Stimulated activated CD4-positive, alpha-beta T cell treated with anti-CD3 and anti-CD28 coated beads, Interleukin-1b, Interleukin-23, amount 100 ng/mL, for 24 hours (primary cell): Measurements from ENCODE around the gene SLC9A3.
A peak's percentile ranks its signal among the peaks of the same experiment; 100 is the strongest.

ENCODE experiments used
- DNase-seq, 4 experiments: peaks; one replicate each; pipeline ENCODE4 v3.0.0-alpha.2; 2020; ENCODE audit warnings: low read depth in 4 of 4, low spot score in 1 of 4

The SLC9A3 gene

GRCh38 chr5:463952-464351 is 60.3 kb downstream of the SLC9A3 start:
- peak in 2 of 4 experiments; percentile 42 to 50 for DNase-seq

- DNase-seq = no peak
These were observed 60.9 kb downstream of the SLC9A3 start for GRCh38 chr5:463301-463700.

DNA sequence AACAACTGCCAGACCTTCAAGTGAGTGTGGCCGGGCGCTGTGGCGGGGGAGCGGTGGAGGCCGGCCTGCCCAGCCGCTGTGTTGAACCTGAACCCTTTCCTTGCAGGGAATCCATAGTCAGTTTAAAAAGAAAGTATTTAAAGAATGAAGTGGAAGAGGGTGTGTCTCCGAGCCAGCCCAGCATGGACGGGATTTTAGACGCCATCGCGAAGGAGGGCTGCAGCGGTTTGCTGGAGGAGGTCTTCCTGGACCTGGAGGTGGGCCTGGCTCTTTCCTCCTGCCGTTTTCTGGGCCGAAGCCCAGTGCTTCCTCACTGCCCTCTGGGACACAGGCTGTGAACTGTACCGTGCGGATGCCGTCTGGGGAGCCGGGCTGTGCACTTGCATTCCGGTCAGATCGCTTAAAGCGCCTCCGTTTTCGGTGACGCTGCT is 62.2 kb downstream of the SLC9A3 start:
- DNase-seq = no peak

GRCh38 chr5:460273-460625 is 64.0 kb downstream of the SLC9A3 start:
- DNase-seq = no peak

- DNase-seq = no peak
These were observed 64.5 kb downstream of the SLC9A3 start for GRCh38 chr5:459562-460272.

- DNase-seq = peak in 3 of 4 experiments; percentile 44 to 72 (median 67)
These were observed 65.5 kb downstream of the SLC9A3 start for GRCh38 chr5:458547-459353.

DNA sequence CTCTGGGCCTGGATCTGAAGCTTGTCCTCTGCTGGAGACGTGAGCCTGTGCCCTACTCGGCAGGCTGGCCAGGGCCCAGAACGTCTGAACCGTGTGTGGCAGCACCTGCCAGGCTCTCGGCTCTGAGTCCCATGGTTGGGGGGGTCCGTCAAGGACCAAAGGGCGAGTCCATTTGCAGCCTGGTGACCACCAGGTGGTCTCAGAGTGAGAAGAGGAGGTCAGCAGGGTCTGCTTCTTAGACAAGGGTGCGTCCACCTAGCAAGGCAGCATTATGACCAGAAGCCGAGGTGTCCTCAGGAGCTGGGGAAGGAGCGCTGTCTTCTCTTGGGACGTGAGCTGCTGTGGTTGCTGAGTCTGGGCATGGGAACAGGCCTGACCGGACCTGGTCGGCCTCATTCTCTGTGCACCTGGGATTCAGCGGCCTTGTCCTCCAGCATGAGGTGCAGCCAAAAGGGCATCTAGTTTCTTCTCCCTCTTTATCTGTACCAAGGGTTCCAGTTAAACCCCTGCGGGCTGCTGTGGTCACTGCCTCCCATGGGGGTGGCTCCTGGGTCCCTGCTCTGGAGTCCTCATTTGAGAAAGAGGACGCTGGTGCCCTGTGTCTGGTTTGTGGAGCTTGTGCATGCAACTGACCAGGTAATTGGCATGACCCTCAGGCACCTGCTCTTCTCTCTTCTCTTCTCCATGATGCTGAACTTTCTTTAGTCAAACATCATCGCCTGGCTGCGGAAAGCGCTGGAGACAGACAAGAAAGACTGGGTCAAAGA is 66.9 kb downstream of the SLC9A3 start:
- no peak for DNase-seq

- DNase-seq = no peak
These were observed 67.7 kb downstream of the SLC9A3 start for GRCh38 chr5:456351-457194.

DNA sequence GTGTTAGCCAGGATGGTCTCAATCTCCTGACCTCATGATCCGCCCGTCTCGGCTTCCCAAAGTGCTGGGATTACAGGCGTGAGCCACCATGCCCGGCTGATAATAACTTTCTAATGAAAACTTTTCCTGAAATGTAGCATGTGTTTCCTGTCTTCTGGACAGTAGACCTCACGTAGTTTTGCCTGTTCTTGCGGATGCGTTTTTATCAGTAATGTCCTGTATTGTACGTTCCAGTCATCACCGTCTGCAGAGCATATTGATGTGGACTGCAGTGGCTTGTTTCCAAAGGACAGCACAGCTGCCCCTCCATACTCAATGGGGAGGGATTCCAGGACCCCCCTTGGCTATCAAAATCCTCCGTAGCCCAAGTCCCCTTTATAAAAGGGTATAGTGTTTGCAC is 68.4 kb downstream of the SLC9A3 start:
- no peak for DNase-seq

- DNase-seq = no peak
These were observed 69.3 kb downstream of the SLC9A3 start for GRCh38 chr5:454936-455335.

DNA sequence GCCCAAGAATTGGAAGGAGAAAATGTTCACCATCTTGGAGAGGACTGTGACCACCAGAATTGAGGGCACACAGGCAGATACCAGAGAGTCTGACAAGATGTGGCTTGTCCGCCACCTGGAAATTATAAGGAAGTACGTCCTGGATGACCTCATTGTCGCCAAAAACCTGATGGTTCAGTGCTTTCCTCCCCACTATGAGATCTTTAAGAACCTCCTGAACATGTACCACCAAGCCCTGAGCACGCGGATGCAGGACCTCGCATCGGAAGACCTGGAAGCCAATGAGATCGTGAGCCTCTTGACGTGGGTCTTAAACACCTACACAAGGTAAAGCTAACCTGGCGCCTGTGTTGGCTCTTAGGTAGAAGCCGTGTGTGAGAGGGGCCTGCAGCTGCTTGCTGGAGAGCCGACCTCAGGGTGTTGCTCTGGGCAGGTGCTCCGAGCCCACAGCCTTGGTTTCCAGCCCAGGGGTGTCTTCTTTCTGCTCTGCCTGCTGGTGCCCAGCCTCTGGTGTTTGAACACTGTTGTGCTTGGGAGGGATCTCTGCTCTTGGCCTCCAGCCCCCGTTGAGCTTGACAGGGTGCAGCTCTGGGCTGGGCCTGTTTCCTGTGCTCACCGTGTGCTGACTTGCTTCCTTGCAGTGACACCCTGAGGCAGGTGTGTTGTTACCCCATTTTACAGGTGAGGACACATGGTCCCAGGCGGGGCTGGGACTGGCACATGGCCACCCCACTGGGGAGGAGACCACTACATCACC is 70.3 kb downstream of the SLC9A3 start:
- DNase-seq = no peak

GRCh38 chr5:452978-453710 is 71.1 kb downstream of the SLC9A3 start:
- DNase-seq = no peak

GRCh38 chr5:451587-452458 is 72.4 kb downstream of the SLC9A3 start:
- no peak for DNase-seq

GRCh38 chr5:449151-449550 is 75.1 kb downstream of the SLC9A3 start:
- DNase-seq = no peak

DNA sequence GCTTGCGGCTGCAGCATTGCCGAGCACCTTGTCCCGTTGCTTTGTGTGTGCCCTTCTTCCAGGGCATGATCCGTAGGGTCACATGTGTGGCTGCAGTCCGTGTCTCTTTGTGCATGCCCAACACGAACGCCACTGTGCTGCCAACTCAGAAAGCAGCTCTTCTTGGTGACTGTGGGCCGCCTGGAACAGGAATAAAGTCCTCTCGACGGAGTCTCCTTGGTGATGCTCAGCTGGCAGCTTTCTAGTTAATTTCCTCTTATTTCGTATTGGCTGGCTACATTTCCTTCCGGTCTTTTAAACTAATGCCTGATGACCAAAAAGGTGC is 75.5 kb downstream of the SLC9A3 start:
- no peak for DNase-seq

GRCh38 chr5:448061-448765 is 76.0 kb downstream of the SLC9A3 start:
- no peak for DNase-seq

DNA sequence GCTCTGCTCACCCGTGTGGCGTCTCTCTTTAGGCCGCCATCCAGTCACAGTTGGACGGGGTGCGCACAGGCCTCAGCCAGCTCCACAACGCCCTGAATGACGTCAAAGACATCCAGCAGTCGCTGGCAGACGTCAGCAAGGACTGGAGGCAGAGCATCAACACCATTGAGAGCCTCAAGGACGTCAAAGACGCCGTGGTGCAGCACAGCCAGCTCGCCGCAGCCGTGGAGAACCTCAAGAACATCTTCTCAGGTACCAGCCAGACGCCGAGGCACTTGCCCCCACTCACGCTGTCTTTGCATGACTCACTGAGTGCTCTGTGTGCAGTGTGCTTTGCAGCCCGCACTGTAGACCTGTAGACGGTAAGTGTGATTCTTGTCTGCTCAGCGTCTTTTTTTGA is 76.7 kb downstream of the SLC9A3 start:
- DNase-seq = no peak

DNA sequence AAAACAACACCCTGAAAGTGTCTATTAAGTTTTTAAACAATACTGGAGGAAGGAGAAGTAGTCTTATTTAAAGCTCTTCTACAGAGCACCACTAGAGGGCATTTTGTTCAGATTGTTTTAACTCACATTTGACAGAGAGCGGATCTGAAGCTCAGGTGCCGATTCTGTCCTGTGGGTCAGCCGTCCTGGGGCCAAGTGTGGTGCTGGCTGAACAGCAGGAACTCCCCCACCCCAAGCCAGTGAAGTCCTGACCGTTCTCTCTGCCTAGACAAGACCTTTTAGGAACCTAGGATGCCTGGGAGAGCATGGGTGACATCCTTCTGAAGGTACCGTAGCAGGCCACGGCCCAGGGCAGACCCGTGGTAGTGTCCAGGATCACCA is 77.4 kb downstream of the SLC9A3 start:
- no peak for DNase-seq
